Umbilical cord (tissue), 2 donors: ENCODE data around the gene SNAP23. TPM values are rescaled to one million over a fixed set of nuclear protein-coding genes. Genes with fewer than 3 reads are reported as not detected.
"Not testable (repeated sequence)": the region's sequence is repeated elsewhere in the genome, so short reads cannot be mapped to it uniquely, and the experiment has no call there.

Experiments used
- DNase-seq: peaks from one replicate; pipeline ENCODE4 v3.0.0-alpha.2; 2015; ENCODE audit warnings: low spot score
- total RNA-seq: library from RNA; depleted of rRNA; stranded (reverse); fragments of >200 nt; gene quantifications from one replicate; pipeline ENCODE4 v1.2.3, GENCODE V29; 2014; ENCODE audit warnings: low replicate concordance; ENCODE audit not compliant: insufficient read depth

SNAP23 gene
- total RNA-seq, 1 donor from 2014 or later = 77.5 TPM

DNA sequence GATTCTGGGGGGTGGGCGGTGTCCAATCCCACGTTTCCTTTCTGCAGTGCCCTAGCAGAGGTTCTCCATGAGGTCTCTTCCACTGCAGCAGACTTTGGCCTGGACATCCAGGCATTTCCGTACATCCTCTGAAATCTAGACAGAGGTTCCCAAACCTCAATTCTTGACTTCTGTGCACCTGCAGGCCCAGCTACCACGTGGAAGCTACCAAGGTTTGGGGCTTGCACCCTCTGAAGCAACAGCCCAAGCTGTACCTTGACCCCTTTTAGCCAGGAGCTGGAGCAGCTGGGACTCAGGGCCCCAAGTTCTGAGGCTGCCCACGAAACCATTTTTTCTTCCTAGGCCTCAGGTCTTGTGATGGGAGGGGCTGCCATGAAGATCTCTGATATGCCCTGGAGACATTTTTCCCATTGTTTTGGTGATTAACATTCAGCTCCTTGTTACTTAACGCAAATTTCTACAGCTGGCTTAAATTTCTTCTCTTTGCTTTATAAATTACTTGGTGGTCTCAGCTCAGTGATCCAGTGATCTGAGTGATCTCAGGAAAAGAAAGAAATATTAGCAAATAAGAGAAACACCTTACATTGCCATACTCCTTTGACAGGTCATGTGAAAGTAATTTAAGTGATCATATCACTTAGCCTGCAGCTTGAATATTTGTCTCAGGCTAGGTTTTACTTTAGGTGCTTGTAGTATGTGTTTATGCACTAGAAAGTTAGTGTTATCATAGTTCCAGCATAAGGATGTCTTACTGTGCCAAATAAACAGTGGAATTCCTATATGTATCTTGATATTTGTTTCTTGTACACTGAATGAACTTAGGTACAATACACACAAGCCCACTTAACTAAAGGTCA lies 3.0 kb downstream of the SNAP23 start:
- no peak for DNase-seq

DNA sequence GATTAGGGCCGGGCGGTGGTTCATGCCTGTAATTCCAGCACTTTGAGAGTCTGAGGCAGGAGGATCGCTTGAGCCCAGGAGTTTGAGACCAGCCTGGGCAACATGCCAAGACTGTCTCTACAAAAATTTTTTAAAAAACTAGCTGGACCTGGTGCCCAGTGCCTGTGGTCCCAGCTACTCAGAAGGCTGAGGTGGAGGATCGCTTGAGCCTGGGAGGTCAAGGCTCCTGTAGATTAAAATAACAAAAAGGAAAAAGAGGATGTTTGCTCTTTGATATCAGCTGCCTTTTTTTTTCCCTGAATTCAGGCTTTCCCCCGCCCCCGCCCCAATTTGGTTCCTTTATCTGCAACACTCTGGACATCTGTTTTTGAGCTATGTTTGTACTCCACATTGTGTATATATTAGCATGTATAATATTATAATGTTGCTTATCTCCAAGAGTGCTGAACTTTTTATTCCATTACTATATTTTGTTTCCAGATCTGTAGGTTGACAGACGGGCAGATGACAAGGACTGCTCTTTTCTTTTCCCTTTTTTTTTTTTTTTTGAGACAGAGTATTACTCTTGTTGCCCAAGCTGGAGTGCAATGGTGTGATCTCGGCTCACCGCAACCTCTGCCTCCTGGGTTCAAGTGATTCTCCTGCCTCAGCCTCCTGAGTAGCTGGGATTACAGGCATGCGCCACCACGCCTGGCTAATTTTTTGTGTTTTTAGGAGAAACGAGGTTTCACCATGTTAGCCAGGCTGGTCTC lies 4.6 kb downstream of the SNAP23 start:
- no peak for DNase-seq

DNA sequence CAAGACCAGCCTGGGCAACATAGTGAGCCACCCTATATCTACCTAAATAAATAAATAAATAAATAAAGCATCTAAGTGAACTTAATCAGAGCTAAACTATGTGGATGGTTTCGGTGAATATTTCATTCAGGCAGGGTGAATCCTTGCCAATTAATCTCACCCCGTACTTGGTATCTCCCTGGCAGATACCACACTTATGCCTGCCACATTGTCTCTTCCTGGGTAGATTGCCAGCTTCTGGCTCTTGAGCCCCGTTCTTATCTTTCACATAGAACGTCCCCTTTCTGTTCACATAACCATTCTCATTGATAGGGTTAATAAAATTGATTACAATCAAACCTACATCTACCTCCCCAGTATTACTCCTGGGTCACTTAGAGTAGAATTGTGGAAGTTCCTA lies 7.0 kb downstream of the SNAP23 start:
- DNase-seq = no peak

DNA sequence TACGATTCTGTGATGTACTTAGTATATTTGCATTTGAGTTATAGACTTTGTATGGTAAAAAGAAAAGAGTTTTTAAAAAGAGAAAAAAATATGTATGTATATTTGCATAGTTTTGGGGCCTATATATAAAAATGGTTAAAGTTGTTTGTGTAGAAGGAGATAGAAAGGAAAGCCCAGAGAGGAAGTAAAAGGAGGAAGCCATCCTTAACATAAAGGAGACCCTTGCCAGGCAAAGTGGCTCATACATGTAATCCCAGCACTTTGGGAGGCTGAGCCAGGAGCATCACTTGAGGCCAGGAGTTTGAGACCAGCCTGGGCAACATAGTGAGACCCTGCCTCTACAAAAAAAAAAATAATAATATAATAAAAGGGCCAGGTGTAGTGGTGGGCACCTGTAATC lies 8.4 kb downstream of the SNAP23 start:
- no peak for DNase-seq

DNA sequence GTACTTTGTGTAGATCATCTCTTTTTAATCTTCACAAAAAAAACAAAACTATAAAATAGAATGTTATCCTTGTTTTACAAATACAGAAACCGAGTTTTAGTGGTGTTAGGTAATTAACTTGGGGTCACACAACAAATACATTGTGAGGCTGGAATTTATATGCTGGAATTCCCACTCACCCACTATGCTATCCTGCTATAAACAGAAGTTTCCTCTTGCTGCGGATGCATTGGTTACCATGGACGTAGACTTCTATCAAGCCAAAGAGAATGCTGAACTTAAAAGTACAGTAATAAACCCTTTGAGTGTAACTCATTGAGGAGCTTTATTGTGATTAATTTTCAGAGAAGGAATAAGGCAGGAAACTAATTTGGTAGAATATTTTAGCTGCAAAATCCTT lies 9.2 kb downstream of the SNAP23 start:
- no peak for DNase-seq

DNA sequence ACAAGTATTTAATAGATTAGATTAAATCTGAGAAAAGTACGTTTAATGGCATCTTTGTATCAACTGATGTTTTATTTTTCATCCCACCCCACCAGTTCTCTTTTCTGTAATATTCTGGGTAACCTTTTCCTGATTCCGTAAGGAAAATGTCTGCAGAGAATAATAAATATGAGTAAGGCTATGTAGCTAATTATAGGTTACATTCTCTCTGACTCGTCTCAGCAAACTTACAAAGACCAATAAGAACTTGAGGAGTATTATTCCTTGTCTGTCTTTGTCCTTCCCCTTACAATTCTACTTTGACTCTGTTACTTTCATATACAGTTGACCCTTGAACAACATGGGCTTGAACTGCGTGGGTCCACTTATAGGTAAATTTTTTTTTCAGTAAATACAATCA lies 12.1 kb downstream of the SNAP23 start:
- no peak for DNase-seq

DNA sequence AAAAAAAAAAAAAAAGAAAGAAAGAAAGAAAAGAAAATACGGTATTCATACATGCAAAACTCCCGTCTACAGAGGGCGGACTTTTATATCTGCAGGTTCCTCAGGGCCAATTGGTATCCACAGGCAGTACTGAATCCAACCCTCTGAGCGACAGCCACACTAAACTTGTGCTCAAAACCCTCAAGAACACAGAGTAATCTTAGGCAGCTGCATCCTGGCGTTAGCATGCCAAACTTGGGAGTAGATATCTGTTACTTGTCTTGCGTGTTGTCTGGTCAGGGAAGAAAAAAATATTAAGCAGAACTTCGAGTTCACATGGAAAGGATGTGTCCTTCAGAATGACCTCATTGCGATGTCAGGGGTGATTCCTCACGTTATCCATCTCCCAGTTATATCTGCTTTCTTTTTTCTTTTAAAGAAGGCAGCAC lies 12.8 kb downstream of the SNAP23 start:
- peak; percentile 82 for DNase-seq

DNA sequence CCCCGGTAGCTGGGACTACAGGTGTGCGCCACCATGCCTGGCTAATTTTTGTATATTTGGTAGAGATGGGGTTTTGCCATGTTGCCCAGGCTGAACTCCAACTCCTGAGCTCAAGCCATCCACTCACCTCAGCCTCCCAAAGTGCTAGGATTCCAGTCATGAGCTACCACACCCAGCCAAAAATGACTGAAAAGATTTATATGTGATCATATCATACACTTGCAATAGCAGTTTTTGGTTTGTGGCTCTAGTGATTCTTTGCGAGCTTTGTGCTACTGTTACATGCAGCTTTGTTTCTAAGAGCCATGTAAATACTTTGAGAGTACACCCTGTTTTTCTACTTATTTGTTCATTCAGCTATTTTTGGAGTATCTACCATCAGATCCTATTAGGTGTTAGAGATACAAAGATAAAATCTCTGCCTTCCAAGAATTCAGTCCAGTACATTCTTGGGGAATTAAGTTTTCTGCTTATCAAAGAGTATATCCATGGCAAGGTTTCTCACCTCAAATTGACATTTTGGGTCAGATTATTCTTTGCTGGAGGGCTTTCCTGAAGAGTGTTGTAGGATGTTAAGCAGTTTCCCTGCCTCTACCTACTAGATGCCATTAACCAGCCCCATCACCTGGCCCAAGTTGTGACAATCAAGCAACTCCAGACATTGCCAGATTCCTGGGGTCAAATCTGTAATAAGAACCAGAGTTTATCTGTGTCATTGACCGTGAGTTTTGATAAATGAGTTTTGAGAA lies 15.0 kb downstream of the SNAP23 start:
- DNase-seq = no peak

DNA sequence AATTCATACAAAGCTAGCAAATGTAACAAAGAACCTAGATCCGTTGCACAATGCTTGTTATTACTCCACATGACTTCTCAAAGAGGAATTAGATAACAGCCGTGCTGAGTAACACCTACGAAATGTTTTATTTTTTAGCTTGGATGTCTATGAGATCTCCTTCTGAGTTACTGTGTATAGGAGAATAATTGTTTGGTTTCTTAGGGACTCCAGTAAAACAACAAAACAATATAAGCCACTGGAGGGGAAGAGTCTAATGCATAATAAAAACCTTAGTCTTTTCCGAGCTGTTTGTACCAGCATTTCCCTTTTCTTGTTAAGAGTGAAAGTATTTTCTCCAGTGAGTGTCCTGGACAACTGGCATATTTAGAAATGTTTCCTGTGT lies 15.6 kb downstream of the SNAP23 start:
- no peak for DNase-seq

DNA sequence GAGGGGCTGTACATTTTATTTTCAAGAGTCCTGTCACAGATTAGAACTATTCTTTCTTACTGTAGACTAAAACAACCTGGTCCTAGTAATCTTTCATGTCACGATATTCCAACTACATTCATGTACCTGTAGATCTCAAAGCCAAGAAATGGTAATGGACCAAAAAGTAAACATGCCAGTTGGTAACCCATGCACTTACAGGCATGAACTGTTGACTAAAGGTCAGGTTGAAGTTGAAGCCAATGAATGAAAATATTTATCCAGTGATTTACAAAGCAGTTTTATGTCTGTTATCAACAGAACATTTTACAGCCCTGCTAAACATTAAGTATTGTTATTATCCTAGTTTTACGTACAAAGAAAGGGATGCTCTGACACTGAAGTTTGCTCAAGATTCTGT lies 27.9 kb downstream of the SNAP23 start:
- DNase-seq = no peak

DNA sequence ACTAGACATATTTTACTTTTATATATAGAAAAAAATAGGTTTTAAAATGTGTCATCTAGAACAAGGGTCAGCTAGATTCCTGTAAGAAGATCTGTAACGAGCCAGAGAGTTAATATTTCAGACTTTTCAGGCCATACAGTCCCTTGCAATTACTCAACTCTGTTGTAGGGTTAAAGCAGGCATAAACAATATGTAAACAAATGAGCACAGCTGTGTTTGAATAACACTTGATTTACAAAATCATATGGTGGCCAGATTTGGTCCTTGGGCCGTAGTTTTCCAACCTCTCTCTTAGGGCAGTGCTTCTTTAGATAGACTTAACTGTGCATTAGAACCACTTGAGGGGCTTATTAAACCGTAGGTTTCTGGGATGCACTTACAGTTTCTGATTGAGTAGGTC lies 33.5 kb downstream of the SNAP23 start:
- DNase-seq = no peak

DNA sequence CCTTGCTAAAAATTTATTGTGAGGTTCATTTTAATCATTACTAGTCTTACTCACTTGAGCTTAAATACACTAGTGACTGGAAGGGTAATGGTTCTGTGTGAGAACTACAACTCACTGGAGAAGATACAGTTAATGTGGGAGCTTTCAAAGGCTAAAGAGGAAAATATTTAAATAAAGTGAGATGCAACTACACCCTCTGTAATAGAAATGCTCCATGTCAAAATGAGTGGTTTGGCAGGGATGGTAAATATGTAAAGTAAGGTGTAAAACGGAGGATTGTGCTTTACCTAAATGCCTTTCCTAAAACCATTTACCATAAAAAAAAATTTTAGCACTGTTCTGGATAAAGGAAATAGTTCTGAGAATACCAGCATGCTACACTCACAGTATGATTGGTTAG lies 37.8 kb downstream of the SNAP23 start:
- no peak for DNase-seq

DNA sequence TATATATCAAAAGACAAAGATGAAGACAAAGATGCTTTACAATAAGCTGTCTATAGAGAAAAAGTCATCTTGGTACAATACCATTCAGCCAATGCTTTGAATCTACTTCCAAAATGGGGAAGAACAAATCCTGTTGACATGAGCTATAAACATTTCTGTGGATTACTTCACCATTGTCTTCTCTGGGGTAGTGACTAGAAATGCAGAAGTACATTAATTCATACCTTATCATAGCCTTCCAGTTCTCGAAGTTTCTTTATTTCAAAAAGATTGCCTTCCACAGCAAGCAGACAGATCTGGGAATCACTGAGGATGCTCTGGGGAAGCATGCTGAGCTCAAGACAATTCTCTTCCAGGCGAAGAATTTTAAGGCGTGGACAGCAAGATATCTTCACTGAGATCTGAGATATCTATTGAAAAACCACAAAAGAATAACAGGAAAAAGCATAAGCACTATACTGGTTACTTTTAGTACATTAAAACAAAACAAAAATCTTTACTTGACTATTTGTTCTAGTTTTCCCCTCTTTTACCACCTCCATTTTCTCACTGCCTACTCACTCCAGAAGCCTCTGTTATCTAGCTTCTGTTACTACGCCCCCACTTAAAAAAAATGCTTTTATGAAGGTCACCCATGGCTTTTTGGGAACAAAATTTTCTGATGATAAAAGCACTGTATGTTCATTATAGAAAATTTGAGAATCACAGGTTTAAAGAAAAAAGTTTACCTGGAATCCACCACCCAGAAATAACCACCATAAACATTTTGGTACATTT lies 49.6 kb downstream of the SNAP23 start:
- no peak for DNase-seq

DNA sequence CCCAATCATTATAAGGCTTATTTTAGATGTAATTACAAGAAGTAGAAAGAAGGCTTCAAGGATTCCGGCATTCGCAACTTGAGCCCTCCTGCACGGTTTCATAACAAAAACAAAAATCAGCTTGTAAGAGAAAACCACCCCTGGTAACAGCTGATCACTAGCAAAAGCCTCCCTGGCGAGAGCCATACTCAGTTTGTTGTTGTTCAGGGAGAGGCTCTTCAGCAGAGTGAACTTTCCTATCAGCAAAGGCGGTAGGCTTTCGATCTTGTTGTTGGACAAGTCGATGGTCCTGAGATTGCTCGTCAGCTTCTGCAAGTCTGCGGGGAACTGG lies 52.4 kb downstream of the SNAP23 start:
- no peak for DNase-seq

DNA sequence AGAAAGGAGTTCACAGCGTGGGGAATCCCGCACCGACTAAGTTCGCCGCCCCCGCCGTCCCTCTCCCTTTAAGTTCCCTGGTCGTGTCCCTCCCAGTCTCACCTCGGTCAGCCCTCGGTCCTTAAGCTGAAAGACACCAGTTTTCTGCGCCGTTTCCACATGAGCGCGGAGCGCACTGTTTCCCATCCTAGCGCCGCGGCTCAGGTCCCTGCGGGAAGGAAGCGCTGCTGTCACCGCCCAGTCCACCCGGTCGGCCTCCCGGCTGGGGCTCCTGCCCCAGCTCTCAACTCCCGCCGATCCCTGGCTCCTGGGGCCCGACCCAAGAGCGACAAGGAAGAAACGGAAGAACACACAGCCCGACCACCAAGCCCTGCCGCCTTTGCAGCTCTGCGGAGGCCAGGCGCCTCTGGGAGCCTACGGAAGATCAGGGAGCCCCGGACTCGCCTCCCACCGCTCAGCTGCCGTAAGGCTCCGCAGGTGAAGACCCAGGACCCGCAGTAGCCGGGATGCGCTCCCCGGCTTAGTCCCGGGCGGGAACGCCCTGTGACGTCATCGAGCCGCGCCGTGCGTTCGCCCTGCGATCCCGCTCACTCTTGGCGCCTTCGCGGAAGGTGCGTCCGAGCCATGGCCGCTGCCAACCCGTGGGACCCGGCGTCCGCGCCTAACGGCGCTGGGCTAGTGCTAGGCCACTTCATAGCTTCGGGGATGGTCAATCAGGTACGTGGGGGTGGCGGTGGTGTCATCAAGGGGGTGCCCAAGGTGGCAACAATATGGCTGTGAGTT lies 53.0 kb downstream of the SNAP23 start, which contains the start of the genes HAUS2 and LRRC57:
Gene HAUS2 (plus strand): TSS at position 590 of the 783 bp plus-strand sequence. CDS start 35 bp downstream, at position 625.
Gene LRRC57 (minus strand): TSS at position 545 of the 783 bp plus-strand sequence. CDS start 359 bp downstream, at position 186.
- DNase-seq = peak; percentile 90

DNA sequence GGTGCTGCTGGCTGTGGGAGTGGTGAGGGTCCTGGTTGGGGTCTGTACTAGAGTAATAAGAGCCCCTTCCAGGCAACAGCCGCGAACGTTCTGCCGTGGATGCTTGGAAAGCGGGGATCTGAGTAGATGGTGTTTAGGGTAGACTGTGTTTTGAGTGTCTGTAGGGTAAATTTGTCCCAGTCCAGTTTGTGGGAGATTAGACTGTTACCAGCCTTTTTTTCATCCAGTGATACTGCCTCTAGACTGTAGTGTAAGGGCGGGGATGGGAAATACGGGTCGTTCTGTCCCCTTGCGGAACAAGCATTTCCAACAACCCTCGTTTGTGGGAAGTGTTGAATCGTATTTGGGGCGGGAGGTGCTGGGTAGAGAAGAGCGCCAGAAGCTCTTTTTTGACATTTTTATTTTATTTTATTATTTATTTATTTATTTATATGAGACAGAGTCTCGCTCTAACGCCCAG lies 53.6 kb downstream of the SNAP23 start:
- DNase-seq = peak; percentile 59

DNA sequence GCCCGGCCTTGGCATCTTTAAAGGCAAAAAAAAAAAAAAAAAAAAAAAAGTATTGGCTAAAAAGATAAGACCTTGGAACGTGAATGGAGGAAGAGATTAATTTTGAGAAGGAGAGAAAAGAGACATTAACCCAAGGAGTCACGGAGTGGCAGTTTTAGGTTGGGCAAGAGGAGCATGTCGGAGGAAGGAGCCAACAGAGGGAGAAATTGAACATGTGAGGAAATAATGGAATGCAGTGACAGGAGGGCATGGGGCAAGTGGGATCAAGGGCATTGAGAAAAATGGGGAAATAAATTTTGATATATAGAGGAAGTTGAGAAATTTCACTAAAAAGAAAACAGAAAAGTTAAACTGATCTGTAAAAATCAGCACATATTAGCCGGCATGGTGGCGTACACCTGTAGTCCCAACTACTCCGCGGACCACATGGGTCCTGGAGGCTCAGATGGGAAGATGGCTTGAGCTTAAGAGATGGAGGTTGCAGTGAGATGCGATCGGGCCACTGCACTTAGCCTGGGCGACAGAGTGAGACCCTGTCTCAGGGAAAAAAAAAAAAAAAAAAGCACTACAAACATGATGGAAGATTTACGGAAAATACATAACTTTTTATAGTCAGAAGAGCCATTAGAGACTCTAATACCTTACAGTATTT lies 54.4 kb downstream of the SNAP23 start:
- no peak for DNase-seq

DNA sequence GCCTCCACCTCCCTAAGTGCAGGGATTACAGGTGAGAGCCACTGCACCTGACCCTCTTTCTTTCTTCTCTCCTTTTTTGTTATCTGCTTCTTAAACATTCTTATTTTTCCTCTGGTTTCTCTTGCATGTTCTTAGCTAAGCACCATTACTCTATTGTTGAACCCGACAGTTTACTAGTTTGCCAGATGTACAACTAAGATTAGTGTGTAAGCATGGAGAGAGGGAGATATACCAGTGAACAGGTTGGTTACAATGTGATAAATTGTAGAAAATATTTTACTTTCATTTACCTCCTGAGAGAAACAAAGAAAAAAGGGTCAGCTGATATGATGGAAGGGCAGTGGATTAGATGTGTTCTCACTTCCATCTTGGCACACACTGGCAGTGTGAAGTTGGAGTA lies 58.1 kb downstream of the SNAP23 start:
- no peak for DNase-seq

DNA sequence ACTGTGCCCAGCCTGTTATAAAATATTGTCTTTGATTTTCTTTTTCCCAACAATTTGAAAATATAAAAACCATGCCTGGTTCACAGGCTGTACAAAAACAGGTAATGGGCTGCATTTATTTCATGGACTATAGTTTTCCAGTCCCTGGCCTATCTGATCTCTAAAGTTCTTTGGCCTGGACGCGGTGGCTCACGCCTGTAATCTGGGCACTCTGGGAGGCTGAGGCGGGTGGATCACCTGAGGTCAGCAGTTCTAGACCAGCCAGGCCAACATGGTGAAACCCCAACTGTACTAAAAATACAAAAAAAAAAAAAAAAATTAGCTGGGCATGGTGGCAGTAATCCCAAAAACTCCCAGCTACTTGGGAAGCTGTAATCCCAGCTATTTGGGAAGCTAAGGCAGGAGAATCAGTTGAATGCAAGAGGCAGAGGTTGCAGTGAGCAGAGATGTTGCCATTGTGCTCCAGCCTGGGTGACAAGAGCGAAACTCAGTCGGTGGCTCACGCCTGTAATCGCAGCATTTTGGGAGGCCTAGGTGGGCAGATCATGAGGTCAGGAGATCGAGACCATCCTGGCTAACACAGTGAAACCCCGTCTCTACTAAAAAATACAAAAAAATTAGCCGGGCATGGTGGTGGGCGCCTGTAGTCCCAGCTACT lies 61.2 kb downstream of the SNAP23 start:
- DNase-seq = not testable (repeated sequence)
